Prostate gland (tissue), 2 donors: ENCODE results near the gene GCLM. TPM values are rescaled to one million over a fixed set of nuclear protein-coding genes. Genes with fewer than 3 reads are reported as not detected.
A peak's percentile ranks its signal among the peaks of the same experiment; 100 is the strongest.

Experiments used
- DNase-seq: peaks from one replicate; pipeline ENCODE4 v3.0.0-alpha.2; 2019; ENCODE audit warnings: low spot score
- H3K27ac ChIP-seq, 2 donors: fragments of 200-600 bp; sonication (generic); 2 replicates each; pipeline ENCODE4 v1.5.1; 2017 to 2019
- H3K27me3 ChIP-seq: fragments of 200-600 bp; sonication (generic); replicated peaks from 2 replicates; pipeline ENCODE4 v1.5.1; 2019; ENCODE audit not compliant: insufficient read depth
- H3K36me3 ChIP-seq, 2 donors: fragments of 200-600 bp; sonication (generic); 1 replicate in 1 of 2; 2 replicates in 1 of 2; pipeline versions ENCODE4 v1.5.1 to v1.8.1; 2017 to 2019
- H3K4me1 ChIP-seq: fragments of 200-600 bp; sonication (generic); replicated peaks from 2 replicates; pipeline ENCODE4 v1.5.1; 2019
- H3K4me3 ChIP-seq, 2 donors: fragments of 200-600 bp; sonication (generic); 2 replicates each; pipeline ENCODE4 v1.5.1; 2017 to 2019
- H3K9me3 ChIP-seq: fragments of 200-600 bp; sonication (generic); 2 replicates; pipeline ENCODE4 v1.5.1; 2017
- CTCF ChIP-seq, 4 experiments: fragments of 200-600 bp in 2 of 4; fragments of 450-650 bp in 2 of 4; sonication (generic) in 2 of 4; IDR thresholded peaks; 1 replicate in 3 of 4; 2 replicates in 1 of 4; pipeline ENCODE4 v1.5.1; 2016 to 2019; ENCODE audit warnings: antibody characterized with exemption in 4 of 4, mild to moderate bottlenecking in 2 of 4, moderate library complexity in 2 of 4
- POLR2A ChIP-seq: fragments of 450-650 bp; IDR thresholded peaks from one replicate; pipeline ENCODE4 v1.6.1; 2016; ENCODE audit warnings: antibody characterized with exemption, mild to moderate bottlenecking
- POLR2AphosphoS5 ChIP-seq: sonication (generic); formaldehyde crosslinking; IDR thresholded peaks from one replicate; pipeline ENCODE4 v1.6.1; 2017; ENCODE audit warnings: antibody characterized with exemption
- WGBS: methylation state at CpG from one replicate; pipeline ENCODE4 v1.1.5; 2018; 5-methylcytosine and 5-hydroxymethylcytosine counted together
- intact Hi-C: fragments of 100-400 bp; cut with DNase I; formaldehyde crosslinking; loops from one replicate; pipeline ENCODE4 v1.14.2; 2022
- total RNA-seq, 2 donors: library from RNA; depleted of rRNA; stranded (reverse); fragments of >200 nt; gene quantifications; one replicate each; pipeline ENCODE4 v1.1.0, GENCODE V29; 2016

Gene GCLM
- total RNA-seq, 2 donors from 2014 or later, result 6.5 to 14.1 TPM

- WGBS, result 85% methylated on average over 4 of the region's 4 CpGs
- TF ChIP-seq POLR2A (no peak), CTCF (IDR thresholded peaks at IDR 0.05) (no peak), POLR2AphosphoS5 (no peak)
- H3K4me3 ChIP-seq, result no peak overlapping the region
- no peak overlapping the region for H3K27ac ChIP-seq
- H3K9me3 ChIP-seq, result no peaks in the 10 kb centered on the region
- H3K36me3 ChIP-seq, result no peaks in the 10 kb centered on the region
- DNase-seq, result no peak
- intact Hi-C loops, result no loop called here
- peaks cover 3% of the 10 kb centered on the region for H3K4me1 ChIP-seq
- H3K27me3 ChIP-seq, result no peaks in the 10 kb centered on the region
Observed at GRCh38 chr1:93882269-93882668, 27.0 kb downstream of the GCLM start.

DNA sequence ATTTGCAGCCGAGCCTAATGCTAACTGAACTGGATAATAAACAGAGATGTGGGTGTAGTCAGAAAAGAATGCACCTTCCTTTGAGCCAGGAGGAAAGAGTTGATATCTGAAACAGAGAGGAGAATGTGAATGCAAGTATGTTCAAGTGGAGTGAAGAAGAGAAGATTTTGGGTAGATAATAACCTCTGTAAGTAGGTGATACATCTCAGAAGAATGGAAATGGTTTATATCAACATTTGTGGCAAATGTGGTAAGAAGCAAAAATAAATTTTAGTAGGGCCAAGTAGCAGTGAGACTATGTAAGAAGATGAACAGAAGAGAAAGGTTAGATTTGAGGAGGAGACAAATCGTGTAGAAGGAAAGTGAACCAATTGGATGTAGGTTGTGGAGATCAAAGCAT lies 28.5 kb downstream of the GCLM start:
- no peaks in the 10 kb centered on the region for H3K9me3 ChIP-seq
- H3K4me1 ChIP-seq, result peaks cover 6% of the 10 kb centered on the region
- no peak for DNase-seq
- H3K36me3 ChIP-seq, result no peaks in the 10 kb centered on the region
- H3K27ac ChIP-seq, result no peak overlapping the region
- TF ChIP-seq CTCF (IDR thresholded peaks at IDR 0.05) (no peak), POLR2A (no peak), POLR2AphosphoS5 (no peak)
- no peaks in the 10 kb centered on the region for H3K27me3 ChIP-seq
- no peak overlapping the region for H3K4me3 ChIP-seq
- intact Hi-C loops, result no loop called here
- 96% methylated on average over 2 of the region's 2 CpGs for WGBS

DNA sequence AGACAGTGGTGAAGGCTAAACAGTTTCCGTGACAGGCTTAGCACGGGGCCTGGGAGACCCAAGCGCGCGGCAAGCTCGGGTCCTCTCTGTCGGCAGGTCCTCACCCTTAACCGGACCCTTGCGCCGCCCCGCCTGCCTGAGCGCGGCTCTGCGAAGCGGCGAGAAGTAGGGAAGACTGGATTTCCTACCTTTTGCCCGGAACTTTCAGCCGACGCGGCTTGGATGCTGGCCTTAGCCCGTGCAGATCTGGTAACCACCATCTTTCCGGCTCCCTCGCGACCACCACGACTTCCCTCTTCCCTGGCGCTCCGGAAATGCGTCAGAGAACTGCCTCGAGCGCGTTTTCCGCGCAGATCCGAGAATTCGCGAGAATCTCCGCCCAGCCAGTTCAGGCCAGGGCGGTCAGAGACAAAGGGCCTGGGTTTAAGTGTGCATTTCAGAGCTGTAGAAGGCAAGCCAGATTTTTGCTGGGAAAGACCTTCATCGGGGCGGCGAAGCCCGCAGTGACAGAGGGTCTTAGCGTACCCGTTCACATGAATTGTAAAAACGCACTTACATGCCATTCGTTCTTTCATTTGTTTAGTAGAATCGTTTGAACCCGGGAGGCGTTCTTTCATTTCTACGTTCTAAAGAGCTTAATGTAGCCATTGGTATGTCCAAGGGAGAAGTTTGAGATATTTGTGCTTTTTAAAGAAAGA lies 30.2 kb downstream of the GCLM start, which contains the start of gene DNTTIP2:
Gene DNTTIP2, minus strand, starts transcription at position 318 of the 698 bp plus-strand sequence. Its CDS starts 58 bp downstream, at position 260.
- Histone ChIP-seq H3K9me3 (no peaks in the 10 kb centered on the region), H3K36me3 (no peaks in the 10 kb centered on the region), H3K4me3 (peak within 1 kb of the TSS; percentile 60 to 79), H3K4me1 (peaks cover 6% of the 10 kb centered on the region), H3K27ac (peak within 1 kb of the TSS; percentile 86 to 90), H3K27me3 (no peaks in the 10 kb centered on the region)
- TF ChIP-seq POLR2A (peak; percentile 80), CTCF (IDR thresholded peaks at IDR 0.05) (no peak), POLR2AphosphoS5 (peak; percentile 99)
- peak; percentile 89 for DNase-seq
- intact Hi-C loops, result loop anchor here (2.0 kb wide), 1 partner anchor 30 kb away; the partner anchor contains the start of gene GCLM
- WGBS, result under 1% methylated on average over 50 of the region's 50 CpGs

DNA sequence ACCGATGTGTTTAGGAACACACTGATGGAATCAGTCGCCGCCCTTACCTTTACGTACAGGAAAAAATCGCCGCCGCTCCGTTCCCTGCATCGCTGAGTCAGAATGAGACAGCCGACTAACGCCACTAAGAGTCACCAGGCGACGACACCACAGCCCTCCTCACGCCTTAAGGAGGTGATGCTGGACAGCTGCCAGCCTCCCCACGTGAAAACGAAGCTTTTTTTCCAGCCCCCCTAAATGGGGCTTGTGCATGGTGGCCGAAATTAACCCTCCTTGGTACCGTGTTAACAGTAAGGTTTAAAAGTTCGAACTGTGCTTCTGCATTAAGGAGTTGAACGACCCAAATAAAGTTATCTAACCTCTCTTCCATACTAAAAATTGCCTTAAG lies 30.7 kb downstream of the GCLM start:
- intact Hi-C loops, result loop anchor here (2.0 kb wide), 1 partner anchor 30 kb away; the partner anchor contains the start of gene GCLM
- no peaks in the 10 kb centered on the region for H3K9me3 ChIP-seq
- no peak for TF ChIP-seq POLR2A
- no peak for TF ChIP-seq CTCF (IDR thresholded peaks at IDR 0.05)
- TF ChIP-seq POLR2AphosphoS5, result no peak

GRCh38 chr1:93877529-93877928 lies 31.7 kb downstream of the GCLM start:
- DNase-seq, result no peak
- no peaks in the 10 kb centered on the region for H3K9me3 ChIP-seq
- WGBS, result 87% methylated on average over 4 of the region's 4 CpGs
- peaks cover 6% of the 10 kb centered on the region for H3K4me1 ChIP-seq
- no peaks in the 10 kb centered on the region for H3K27me3 ChIP-seq
- no peak overlapping the region for H3K27ac ChIP-seq
- H3K4me3 ChIP-seq, result no peak overlapping the region
- TF ChIP-seq POLR2AphosphoS5 (no peak), POLR2A (no peak), CTCF (IDR thresholded peaks at IDR 0.05) (no peak)
- intact Hi-C loops, result no loop called here
- no peaks in the 10 kb centered on the region for H3K36me3 ChIP-seq

More for the DNA sequence above, 30.7 kb downstream of the GCLM start:
- under 1% methylated on average over 20 of the region's 20 CpGs for WGBS
- peak overlapping the region; percentile 60 to 79 for H3K4me3 ChIP-seq
- H3K4me1 ChIP-seq, result peaks cover 6% of the 10 kb centered on the region
- H3K36me3 ChIP-seq, result no peaks in the 10 kb centered on the region
- peak overlapping the region; percentile 86 to 90 for H3K27ac ChIP-seq
- DNase-seq, result peak; percentile 12
- H3K27me3 ChIP-seq, result no peaks in the 10 kb centered on the region
